IPS-15b (cell line): Measurements from ENCODE around the gene NGRN.
"Not testable (repeated sequence)": the region's sequence is repeated elsewhere in the genome, so short reads cannot be mapped to it uniquely, and the experiment has no call there.

Experiments
- H3K27me3 ChIP-seq: one replicate; pipeline ENCODE4 v1.6.1; 2013; ENCODE audit warnings: low read length; ENCODE audit not compliant: control insufficient read depth, insufficient read depth
- H3K36me3 ChIP-seq: one replicate; pipeline ENCODE4 v1.6.1; 2013; ENCODE audit warnings: low read length; ENCODE audit not compliant: control insufficient read depth, insufficient read depth
- H3K4me1 ChIP-seq: one replicate; pipeline ENCODE4 v1.6.1; 2013; ENCODE audit warnings: mild to moderate bottlenecking, low read length; ENCODE audit not compliant: control insufficient read depth, insufficient read depth
- H3K4me3 ChIP-seq: one replicate; pipeline ENCODE4 v1.5.1; 2013; ENCODE audit warnings: low read depth, low read length
- H3K9ac ChIP-seq: one replicate; pipeline ENCODE4 v1.6.1; 2013; ENCODE audit warnings: low read depth, mild to moderate bottlenecking, low read length
- H3K9me3 ChIP-seq: one replicate; pipeline ENCODE4 v1.6.1; 2013; ENCODE audit warnings: mild to moderate bottlenecking, low read length; ENCODE audit not compliant: control insufficient read depth, insufficient read depth

Gene NGRN

GRCh38 chr15:90266061-90266431 is 574 bp downstream of the NGRN start:
- Histone ChIP-seq H3K36me3 (peaks cover 9% of the 10 kb centered on the region), H3K4me3 (peak overlapping the region; percentile 85), H3K27me3 (no peaks in the 10 kb centered on the region), H3K9ac (peak overlapping the region; percentile 71), H3K9me3 (no peaks in the 10 kb centered on the region), H3K4me1 (no peaks in the 10 kb centered on the region)

- Histone ChIP-seq H3K4me1 (no peaks in the 10 kb centered on the region), H3K36me3 (peaks cover 13% of the 10 kb centered on the region), H3K4me3 (peak overlapping the region; percentile 85), H3K9me3 (no peaks in the 10 kb centered on the region), H3K27me3 (no peaks in the 10 kb centered on the region), H3K9ac (peak overlapping the region; percentile 71)
These were observed 1.0 kb downstream of the NGRN start for GRCh38 chr15:90266485-90266884.

GRCh38 chr15:90268415-90268814 is 2.9 kb downstream of the NGRN start:
- Histone ChIP-seq H3K4me3 (no peak overlapping the region), H3K27me3 (no peaks in the 10 kb centered on the region), H3K9ac (no peak overlapping the region), H3K4me1 (no peaks in the 10 kb centered on the region), H3K36me3 (peaks cover 19% of the 10 kb centered on the region), H3K9me3 (no peaks in the 10 kb centered on the region)

GRCh38 chr15:90270502-90271150 is 5.2 kb downstream of the NGRN start:
- Histone ChIP-seq H3K4me3 (no peak overlapping the region), H3K4me1 (no peaks in the 10 kb centered on the region), H3K9me3 (no peaks in the 10 kb centered on the region), H3K36me3 (peaks cover 19% of the 10 kb centered on the region), H3K9ac (no peak overlapping the region), H3K27me3 (no peaks in the 10 kb centered on the region)

GRCh38 chr15:90271459-90272166 is 6.1 kb downstream of the NGRN start:
- Histone ChIP-seq H3K36me3 (peaks cover 19% of the 10 kb centered on the region), H3K27me3 (no peaks in the 10 kb centered on the region), H3K4me1 (no peaks in the 10 kb centered on the region), H3K4me3 (no peak overlapping the region), H3K9me3 (no peaks in the 10 kb centered on the region), H3K9ac (no peak overlapping the region)

- H3K4me3 ChIP-seq, H3K4me1 ChIP-seq, H3K9ac ChIP-seq, H3K36me3 ChIP-seq, H3K27me3 ChIP-seq, H3K9me3 ChIP-seq: not testable (repeated sequence)
These were observed 13.0 kb downstream of the NGRN start for GRCh38 chr15:90278467-90278866.

- H3K36me3 ChIP-seq, H3K4me3 ChIP-seq, H3K4me1 ChIP-seq, H3K9me3 ChIP-seq, H3K27me3 ChIP-seq, H3K9ac ChIP-seq: not testable (repeated sequence)
These were observed 15.3 kb downstream of the NGRN start for GRCh38 chr15:90280743-90281142.

- not testable (repeated sequence) for H3K4me1 ChIP-seq, H3K9ac ChIP-seq, H3K27me3 ChIP-seq
These were observed 16.2 kb downstream of the NGRN start for GRCh38 chr15:90281637-90282036.

GRCh38 chr15:90286678-90287077 is 21.2 kb downstream of the NGRN start:
- Histone ChIP-seq H3K4me3 (no peak overlapping the region), H3K27me3 (no peaks in the 10 kb centered on the region)

More at GRCh38 chr15:90281637-90282036, 16.2 kb downstream of the NGRN start:
- not testable (repeated sequence) for H3K9me3 ChIP-seq, H3K36me3 ChIP-seq, H3K4me3 ChIP-seq

GRCh38 chr15:90287101-90287500 is 21.6 kb downstream of the NGRN start:
- Histone ChIP-seq H3K36me3 (no peaks in the 10 kb centered on the region), H3K4me3 (no peak overlapping the region), H3K4me1 (peaks cover 3% of the 10 kb centered on the region), H3K27me3 (no peaks in the 10 kb centered on the region), H3K9me3 (no peaks in the 10 kb centered on the region), H3K9ac (no peak overlapping the region)

More at GRCh38 chr15:90286678-90287077, 21.2 kb downstream of the NGRN start:
- H3K36me3 ChIP-seq, result no peaks in the 10 kb centered on the region
- no peaks in the 10 kb centered on the region for H3K9me3 ChIP-seq
- peaks cover 3% of the 10 kb centered on the region for H3K4me1 ChIP-seq
- H3K9ac ChIP-seq, result no peak overlapping the region

- H3K36me3 ChIP-seq, result no peaks in the 10 kb centered on the region
- H3K4me3 ChIP-seq, result no peak overlapping the region
- H3K9me3 ChIP-seq, result no peaks in the 10 kb centered on the region
- H3K9ac ChIP-seq, result no peak overlapping the region
- no peaks in the 10 kb centered on the region for H3K27me3 ChIP-seq
- H3K4me1 ChIP-seq, result peaks cover 3% of the 10 kb centered on the region
These were observed 22.5 kb downstream of the NGRN start for GRCh38 chr15:90287946-90288345.

GRCh38 chr15:90291679-90292356 is 26.3 kb downstream of the NGRN start:
- Histone ChIP-seq H3K4me1 (peaks cover 2% of the 10 kb centered on the region), H3K36me3 (no peaks in the 10 kb centered on the region)

More at GRCh38 chr15:90291679-90292356, 26.3 kb downstream of the NGRN start:
- H3K4me3 ChIP-seq, result no peak overlapping the region
- no peaks in the 10 kb centered on the region for H3K27me3 ChIP-seq
- no peaks in the 10 kb centered on the region for H3K9me3 ChIP-seq
- no peak overlapping the region for H3K9ac ChIP-seq
